ENCODE results near the gene RBM20.

Gene RBM20

GRCh38 chr10:110789604-110790433 is 145.7 kb downstream of the RBM20 start:
- TF ChIP-seq CTCF (IDR thresholded peaks at IDR 0.05; ENCODE audit: insufficient read depth, missing control alignments) = no peak
- no peak for DNase-seq (ENCODE audit: insufficient read length, low spot score)
- FAIRE-seq = no peak

- FAIRE-seq (no peak), DNase-seq (ENCODE audit: insufficient read length, low spot score) (no peak)
- TF ChIP-seq CTCF (IDR thresholded peaks at IDR 0.05; ENCODE audit: insufficient read depth, missing control alignments) = no peak
Measured at GRCh38 chr10:110790913-110791506, 146.9 kb downstream of the RBM20 start.

GRCh38 chr10:110791541-110792073 is 147.5 kb downstream of the RBM20 start:
- DNase-seq (ENCODE audit: insufficient read length, low spot score) (no peak), FAIRE-seq (no peak)
- no peak for TF ChIP-seq CTCF (IDR thresholded peaks at IDR 0.05; ENCODE audit: insufficient read depth, missing control alignments)

DNA sequence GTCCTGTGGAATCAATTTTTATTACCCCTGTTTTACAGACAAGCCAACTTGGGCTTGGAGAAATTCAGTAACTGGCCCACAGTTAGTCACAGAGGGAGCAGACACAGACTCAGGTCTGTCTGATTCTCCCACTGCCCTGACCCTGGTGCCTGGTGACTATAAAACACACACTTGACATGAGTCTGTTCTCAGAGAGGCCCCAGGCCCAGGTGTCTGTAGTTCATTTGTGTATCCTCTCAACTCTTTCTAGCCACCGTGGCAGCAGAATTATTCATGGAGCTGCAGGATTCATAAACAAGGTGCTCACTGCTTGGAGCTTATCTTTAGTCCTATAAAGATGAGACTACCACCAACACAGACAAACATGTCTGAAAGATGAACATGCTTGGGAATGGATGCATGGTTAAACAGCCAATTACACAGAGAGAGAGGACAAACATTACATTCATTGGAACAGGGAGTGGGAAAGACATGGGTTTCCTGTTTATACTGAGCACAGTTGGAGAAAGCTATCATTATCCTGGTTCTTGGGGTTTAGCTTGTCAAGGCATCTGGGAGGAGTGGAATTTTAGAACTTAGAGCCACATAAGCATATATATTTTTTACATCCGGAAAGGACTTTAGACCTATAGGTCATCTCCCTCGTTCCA is 148.5 kb downstream of the RBM20 start:
- no peak for FAIRE-seq
- TF ChIP-seq CTCF (IDR thresholded peaks at IDR 0.05; ENCODE audit: insufficient read depth, missing control alignments) = no peak
- DNase-seq (ENCODE audit: insufficient read length, low spot score) = no peak

DNA sequence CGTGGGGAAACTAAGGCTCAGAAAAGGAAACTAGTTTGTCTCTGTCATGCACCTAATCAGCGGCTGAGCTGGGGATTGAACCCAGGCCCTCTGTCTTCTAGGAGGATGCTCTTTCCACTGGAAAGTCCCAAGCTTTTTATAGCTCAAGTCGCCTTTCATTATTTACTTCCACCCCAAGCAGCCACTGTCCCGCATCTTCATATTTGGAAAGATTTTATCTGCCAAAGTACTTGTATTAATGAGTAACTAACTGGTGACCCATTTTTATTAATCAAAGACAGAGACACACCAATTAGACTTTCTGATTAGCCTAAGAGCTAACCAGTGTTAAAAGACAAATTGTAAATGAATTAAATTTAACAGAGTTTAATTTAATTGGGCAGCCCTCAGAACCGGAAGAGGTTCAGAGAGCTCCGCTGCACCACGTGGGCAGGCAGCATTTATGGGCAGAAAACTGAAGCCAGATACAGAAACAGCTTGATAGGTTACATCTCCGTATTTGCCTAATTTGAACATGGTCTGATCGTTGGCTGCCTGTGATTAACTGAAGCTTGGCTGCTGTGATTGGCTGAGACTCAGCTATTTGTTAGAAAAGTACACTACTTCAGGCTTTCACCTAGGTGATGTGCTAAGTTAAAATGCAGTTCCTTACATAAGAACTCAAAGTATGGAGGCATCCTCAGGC is 149.1 kb downstream of the RBM20 start:
- no peak for TF ChIP-seq CTCF (IDR thresholded peaks at IDR 0.05; ENCODE audit: insufficient read depth, missing control alignments)
- DNase-seq (ENCODE audit: insufficient read length, low spot score) (no peak), FAIRE-seq (no peak)

DNA sequence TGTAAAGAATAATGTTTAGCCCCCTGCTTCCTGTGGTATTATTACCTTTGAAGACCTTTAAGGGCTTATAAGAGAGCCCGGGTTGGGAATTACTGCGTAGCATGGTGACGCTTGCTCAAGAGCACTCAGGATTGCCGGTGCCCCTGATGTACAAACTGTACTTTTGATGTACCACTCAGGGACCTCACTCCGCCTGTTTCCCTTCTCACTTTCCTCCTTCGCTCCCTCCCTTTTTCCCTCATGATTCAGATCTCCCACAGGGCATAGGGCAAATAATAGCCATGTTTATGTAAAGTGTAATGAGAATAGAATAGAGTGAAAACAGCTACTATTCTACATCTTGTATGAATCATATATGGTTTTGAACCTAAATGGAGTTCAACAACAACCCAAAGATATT is 149.8 kb downstream of the RBM20 start:
- no peak for DNase-seq (ENCODE audit: insufficient read length, low spot score)
- FAIRE-seq = no peak
- no peak for TF ChIP-seq CTCF (IDR thresholded peaks at IDR 0.05; ENCODE audit: insufficient read depth, missing control alignments)

Data from D721Med (cell line).